Measurements from ENCODE around the gene LRRC70.
"Not testable (repeated sequence)": the region's sequence is repeated elsewhere in the genome, so short reads cannot be mapped to it uniquely, and the experiment has no call there.

LRRC70 gene

GRCh38 chr5:62578540-62578939 lies at the start of gene LRRC70:
LRRC70 (plus strand) TSS chr5:62578819; CDS start chr5:62579439, 620 bp downstream.
- no peak for DNase-seq (ENCODE audit: low spot score)

GRCh38 chr5:62533597-62533996 lies 45.0 kb upstream of the LRRC70 start:
- DNase-seq (ENCODE audit: low spot score) = no peak

GRCh38 chr5:62534461-62535236 lies 44.0 kb upstream of the LRRC70 start:
- no peak for DNase-seq (ENCODE audit: low spot score)

GRCh38 chr5:62536232-62536631 lies 42.4 kb upstream of the LRRC70 start:
- DNase-seq (ENCODE audit: low spot score) = no peak

GRCh38 chr5:62536783-62537182 lies 41.8 kb upstream of the LRRC70 start:
- no peak for DNase-seq (ENCODE audit: low spot score)

GRCh38 chr5:62538017-62538942 lies 40.3 kb upstream of the LRRC70 start:
- DNase-seq (ENCODE audit: low spot score) = peak; percentile 2

- DNase-seq (ENCODE audit: low spot score) = no peak
Observed at GRCh38 chr5:62542720-62543119, 35.9 kb upstream of the LRRC70 start.

GRCh38 chr5:62547945-62548630 lies 30.5 kb upstream of the LRRC70 start:
- DNase-seq (ENCODE audit: low spot score) = no peak

GRCh38 chr5:62550103-62550502 lies 28.5 kb upstream of the LRRC70 start:
- DNase-seq (ENCODE audit: low spot score) = no peak

- no peak for DNase-seq (ENCODE audit: low spot score)
Observed at GRCh38 chr5:62555930-62556329, 22.7 kb upstream of the LRRC70 start.

GRCh38 chr5:62558941-62559340 lies 19.7 kb upstream of the LRRC70 start:
- no peak for DNase-seq (ENCODE audit: low spot score)

GRCh38 chr5:62560786-62561185 lies 17.8 kb upstream of the LRRC70 start:
- no peak for DNase-seq (ENCODE audit: low spot score)

- no peak for DNase-seq (ENCODE audit: low spot score)
Observed at GRCh38 chr5:62561896-62562295, 16.7 kb upstream of the LRRC70 start.

- no peak for DNase-seq (ENCODE audit: low spot score)
Observed at GRCh38 chr5:62562867-62563266, 15.8 kb upstream of the LRRC70 start.

- no peak for DNase-seq (ENCODE audit: low spot score)
Observed at GRCh38 chr5:62564101-62564500, 14.5 kb upstream of the LRRC70 start.

- not testable (repeated sequence) for DNase-seq (ENCODE audit: low spot score)
Observed at GRCh38 chr5:62565740-62566139, 12.9 kb upstream of the LRRC70 start.

GRCh38 chr5:62568143-62568542 lies 10.5 kb upstream of the LRRC70 start:
- no peak for DNase-seq (ENCODE audit: low spot score)

- no peak for DNase-seq (ENCODE audit: low spot score)
Observed at GRCh38 chr5:62568800-62569432, 9.7 kb upstream of the LRRC70 start.

- DNase-seq (ENCODE audit: low spot score) = no peak
Observed at GRCh38 chr5:62569470-62569869, 9.1 kb upstream of the LRRC70 start.

- DNase-seq (ENCODE audit: low spot score) = no peak
Observed at GRCh38 chr5:62572918-62573514, 5.6 kb upstream of the LRRC70 start.

- DNase-seq (ENCODE audit: low spot score) = no peak
Observed at GRCh38 chr5:62574599-62574998, 4.0 kb upstream of the LRRC70 start.

- DNase-seq (ENCODE audit: low spot score) = no peak
Observed at GRCh38 chr5:62575066-62575465, 3.6 kb upstream of the LRRC70 start.

Measured in HuH-7.5 (cell line).